Nephron progenitor cell (in vitro differentiated cells): ENCODE results near the gene MAB21L4.

ENCODE experiments used
- DNase-seq: peaks from one replicate; pipeline ENCODE4 v3.0.0; 2021
- H3K27ac Mint-ChIP-seq: 2 replicates; pipeline ENCODE4 v1.8.0; 2021; ENCODE audit warnings: mild to moderate bottlenecking, moderate library complexity, mixed read lengths
- H3K27me3 Mint-ChIP-seq: 2 replicates; pipeline ENCODE4 v1.8.0; 2021; ENCODE audit warnings: mild to moderate bottlenecking, low read depth, mixed read lengths; ENCODE audit not compliant: poor library complexity
- H3K36me3 Mint-ChIP-seq: 2 replicates; pipeline ENCODE4 v1.8.0; 2021; ENCODE audit warnings: low read depth, mixed read lengths
- H3K4me1 Mint-ChIP-seq: 2 replicates; pipeline ENCODE4 v1.8.0; 2021; ENCODE audit warnings: mixed read lengths
- H3K4me3 Mint-ChIP-seq: 2 replicates; pipeline ENCODE4 v1.8.0; 2021; ENCODE audit warnings: mild to moderate bottlenecking, moderate library complexity, mixed read lengths
- H3K9me3 Mint-ChIP-seq: 2 replicates; pipeline ENCODE4 v1.8.0; 2021; ENCODE audit warnings: mild to moderate bottlenecking, moderate library complexity, mixed read lengths
- TF ChIP-seq, protein P1 (sequence below): fragments of 200-600 bp; sonication (generic); IDR thresholded peaks from 2 replicates; pipeline ENCODE4 v1.5.0; 2021; ENCODE audit warnings: antibody characterized with exemption

MAB21L4 gene

DNA sequence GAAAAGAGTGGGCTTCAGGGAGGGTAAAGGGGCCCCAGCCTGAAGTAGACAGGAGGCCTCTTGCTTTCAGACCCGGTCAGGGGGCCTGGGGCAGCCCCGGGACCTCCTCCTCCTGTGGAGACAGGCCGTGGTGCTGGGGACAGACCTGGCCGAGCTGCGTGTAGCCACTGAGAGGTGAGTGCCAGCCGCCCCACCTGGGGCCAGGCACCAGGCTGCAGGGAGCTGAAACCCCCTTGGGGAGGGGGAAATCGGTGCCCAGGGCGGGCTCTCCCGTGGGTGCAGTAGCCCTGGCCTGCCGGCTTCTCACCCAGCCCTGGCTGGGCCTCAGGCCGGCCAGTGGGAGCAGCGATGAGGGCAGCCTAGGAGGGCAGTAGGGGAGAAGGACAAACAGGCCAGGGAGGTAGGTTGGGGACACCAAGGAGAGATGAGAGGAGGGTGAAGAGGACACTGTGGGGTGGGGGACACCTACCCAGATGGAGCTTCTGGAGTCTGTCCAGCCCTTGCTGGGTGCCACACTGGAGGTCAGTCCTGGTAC lies 34.2 kb upstream of the MAB21L4 start:
- H3K4me3 Mint-ChIP-seq = no peak overlapping the region

DNA sequence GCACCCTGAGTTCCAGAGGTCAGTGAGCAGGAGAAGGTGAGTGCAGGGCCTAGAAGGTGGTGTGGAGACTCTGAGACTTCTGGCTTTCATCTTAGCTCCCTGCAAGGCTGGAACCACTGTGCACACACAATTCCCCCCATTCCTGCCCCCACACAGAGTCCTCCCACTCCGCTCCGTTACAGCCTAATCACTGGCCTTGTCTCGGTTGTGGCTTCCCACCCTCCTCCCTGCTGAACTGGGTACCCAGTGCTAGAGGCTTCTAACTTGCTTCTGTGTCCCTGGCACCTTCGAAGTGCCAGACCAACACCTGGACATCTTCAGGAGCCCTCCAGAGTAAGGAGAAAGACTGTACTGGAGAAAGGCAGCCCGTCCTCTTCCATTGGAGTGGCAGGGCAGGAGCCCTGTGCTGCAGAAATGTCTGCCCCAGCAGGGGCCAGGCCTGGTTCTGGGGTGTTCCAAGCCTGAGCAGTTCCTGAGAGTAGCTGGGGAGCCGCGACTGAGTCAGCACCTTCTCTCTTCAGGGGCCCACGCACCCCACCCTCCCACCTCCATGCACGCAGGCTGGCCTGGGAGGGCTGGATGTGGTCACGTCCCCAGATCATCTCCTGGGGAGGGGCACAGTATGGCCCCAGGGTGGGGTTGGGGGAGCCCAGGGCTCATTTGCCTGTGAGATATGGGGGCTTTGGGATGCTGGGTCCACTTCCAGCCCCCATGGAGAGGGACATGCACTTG lies 33.6 kb upstream of the MAB21L4 start:
- no peak for DNase-seq
- H3K4me1 Mint-ChIP-seq = peaks cover 11% of the 10 kb centered on the region
- TF ChIP-seq, protein P1, sequence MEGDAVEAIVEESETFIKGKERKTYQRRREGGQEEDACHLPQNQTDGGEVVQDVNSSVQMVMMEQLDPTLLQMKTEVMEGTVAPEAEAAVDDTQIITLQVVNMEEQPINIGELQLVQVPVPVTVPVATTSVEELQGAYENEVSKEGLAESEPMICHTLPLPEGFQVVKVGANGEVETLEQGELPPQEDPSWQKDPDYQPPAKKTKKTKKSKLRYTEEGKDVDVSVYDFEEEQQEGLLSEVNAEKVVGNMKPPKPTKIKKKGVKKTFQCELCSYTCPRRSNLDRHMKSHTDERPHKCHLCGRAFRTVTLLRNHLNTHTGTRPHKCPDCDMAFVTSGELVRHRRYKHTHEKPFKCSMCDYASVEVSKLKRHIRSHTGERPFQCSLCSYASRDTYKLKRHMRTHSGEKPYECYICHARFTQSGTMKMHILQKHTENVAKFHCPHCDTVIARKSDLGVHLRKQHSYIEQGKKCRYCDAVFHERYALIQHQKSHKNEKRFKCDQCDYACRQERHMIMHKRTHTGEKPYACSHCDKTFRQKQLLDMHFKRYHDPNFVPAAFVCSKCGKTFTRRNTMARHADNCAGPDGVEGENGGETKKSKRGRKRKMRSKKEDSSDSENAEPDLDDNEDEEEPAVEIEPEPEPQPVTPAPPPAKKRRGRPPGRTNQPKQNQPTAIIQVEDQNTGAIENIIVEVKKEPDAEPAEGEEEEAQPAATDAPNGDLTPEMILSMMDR = no peak
- no peak overlapping the region for H3K27ac Mint-ChIP-seq
- H3K27me3 Mint-ChIP-seq = peaks cover 35% of the 10 kb centered on the region
- H3K9me3 Mint-ChIP-seq = peaks cover 6% of the 10 kb centered on the region
- H3K4me3 Mint-ChIP-seq = no peak overlapping the region
- H3K36me3 Mint-ChIP-seq = no peaks in the 10 kb centered on the region

More for the DNA sequence above, 34.2 kb upstream of the MAB21L4 start:
- Mint-ChIP-seq H3K9me3 (peaks cover 6% of the 10 kb centered on the region), H3K27me3 (peaks cover 35% of the 10 kb centered on the region), H3K27ac (no peak overlapping the region), H3K4me1 (peaks cover 11% of the 10 kb centered on the region), H3K36me3 (no peaks in the 10 kb centered on the region)
- TF ChIP-seq, protein P1 = no peak
- no peak for DNase-seq

DNA sequence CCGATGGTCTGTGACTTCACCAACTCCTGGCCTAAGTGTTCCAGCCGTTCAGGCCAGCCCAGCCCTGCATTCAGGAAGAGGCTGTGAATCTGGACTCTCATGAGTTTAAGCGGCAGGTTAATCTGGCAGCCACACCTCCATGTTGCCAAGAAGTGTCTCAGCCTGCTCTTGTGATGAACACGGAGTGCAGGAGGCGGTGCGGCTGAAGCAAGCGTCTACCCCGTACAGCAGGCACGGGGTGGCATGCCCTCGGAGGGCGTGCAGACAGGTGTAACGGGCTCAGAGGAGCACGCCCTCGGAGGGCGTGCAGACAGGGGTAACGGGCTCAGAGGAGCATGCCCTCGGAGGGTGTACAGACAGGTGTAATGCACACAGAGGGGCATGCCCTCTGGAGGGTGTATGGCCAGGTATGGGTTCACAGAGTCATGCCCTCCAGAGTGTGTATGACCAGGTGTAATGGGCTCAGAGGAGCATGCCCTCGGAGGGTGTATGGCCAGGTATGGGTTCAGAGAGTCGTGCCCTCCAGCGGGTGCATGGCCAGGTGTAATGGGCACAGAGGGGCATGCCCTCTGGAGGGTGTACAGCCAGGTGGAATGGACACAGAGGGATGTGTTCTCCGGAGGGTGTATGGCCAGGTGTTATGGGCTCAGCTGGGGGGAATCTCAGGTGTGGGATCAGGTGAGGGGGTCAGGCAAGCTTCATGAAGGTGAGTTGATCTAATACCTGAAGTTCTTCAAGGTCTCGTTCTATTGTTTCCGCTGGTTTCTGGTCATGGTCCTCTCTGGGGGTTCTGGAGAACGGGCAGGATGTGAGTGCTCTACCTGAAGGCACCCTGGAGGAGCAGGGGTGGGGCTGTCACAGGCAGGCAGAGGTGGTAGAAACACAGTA lies 32.8 kb upstream of the MAB21L4 start:
- Mint-ChIP-seq H3K27ac (no peak overlapping the region), H3K4me3 (no peak overlapping the region), H3K36me3 (no peaks in the 10 kb centered on the region), H3K4me1 (peaks cover 11% of the 10 kb centered on the region), H3K9me3 (peaks cover 6% of the 10 kb centered on the region), H3K27me3 (peaks cover 35% of the 10 kb centered on the region)
- no peak for DNase-seq
- TF ChIP-seq, protein P1 = no peak

DNA sequence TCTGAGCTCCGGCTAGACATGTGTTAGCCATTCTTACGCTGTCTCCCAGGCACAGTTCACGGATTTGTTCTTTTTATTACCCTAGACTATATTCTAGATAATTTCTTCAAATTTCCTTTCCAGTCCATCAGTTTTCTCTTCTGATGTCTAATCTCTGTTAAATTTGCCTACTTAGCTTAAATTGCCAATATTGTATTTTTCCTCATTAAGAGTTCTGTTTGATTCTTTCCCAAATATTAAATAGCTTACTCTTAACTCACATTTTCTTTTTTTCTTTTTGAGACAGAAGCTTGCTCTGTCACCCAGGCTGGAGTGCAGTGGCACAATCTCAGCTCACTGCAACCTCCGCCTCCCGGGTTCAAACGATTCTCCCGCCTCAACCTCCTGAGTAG lies 31.4 kb upstream of the MAB21L4 start:
- H3K27ac Mint-ChIP-seq = no peak overlapping the region
- peaks cover 11% of the 10 kb centered on the region for H3K4me1 Mint-ChIP-seq
- no peaks in the 10 kb centered on the region for H3K36me3 Mint-ChIP-seq
- peaks cover 6% of the 10 kb centered on the region for H3K9me3 Mint-ChIP-seq
- TF ChIP-seq, protein P1 = no peak
- peaks cover 35% of the 10 kb centered on the region for H3K27me3 Mint-ChIP-seq
- H3K4me3 Mint-ChIP-seq = no peak overlapping the region
- DNase-seq = no peak

DNA sequence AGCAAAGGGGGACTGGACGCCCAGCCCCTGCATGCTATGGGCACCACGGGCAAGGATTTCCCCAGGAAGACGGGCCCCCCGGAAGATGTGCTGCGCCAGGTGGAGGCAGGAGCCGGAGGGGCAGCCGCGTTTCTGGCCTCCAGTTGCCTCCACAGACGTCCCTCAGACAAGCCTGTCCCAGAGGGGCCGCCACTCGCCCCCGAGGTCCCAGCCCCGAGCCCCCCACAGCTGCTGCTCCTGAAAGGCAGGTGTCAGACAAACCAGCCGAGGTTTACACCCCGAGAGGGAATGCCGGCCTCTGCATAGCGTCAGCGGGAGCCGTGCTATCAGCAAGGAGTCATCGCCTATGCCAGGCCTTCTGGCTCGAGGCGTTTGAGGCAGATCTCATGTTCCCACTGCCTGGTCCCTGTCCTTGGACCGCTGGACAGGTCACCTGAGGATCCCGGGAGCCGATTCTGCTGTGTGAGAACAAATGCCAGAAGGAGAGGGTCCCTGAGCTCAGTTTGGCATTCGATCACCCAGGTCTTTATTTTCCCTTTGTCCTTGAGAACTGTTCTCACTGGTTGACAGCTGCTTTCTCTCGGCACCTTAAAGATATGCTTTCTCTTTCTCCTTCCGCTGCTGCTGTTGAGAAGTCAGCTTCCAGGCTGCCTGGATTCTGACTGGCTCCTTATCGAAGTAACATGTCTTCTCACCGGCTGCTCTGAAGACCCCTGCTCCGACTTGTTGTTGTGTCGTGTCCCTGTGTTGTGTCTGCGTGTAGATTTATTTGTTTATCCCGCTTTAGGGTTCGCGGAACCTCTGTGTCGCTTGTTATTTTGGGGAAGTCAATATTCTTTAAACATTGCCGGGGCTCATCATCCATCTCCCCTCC lies 30.8 kb upstream of the MAB21L4 start:
- Mint-ChIP-seq H3K9me3 (peaks cover 6% of the 10 kb centered on the region), H3K27me3 (peaks cover 33% of the 10 kb centered on the region), H3K4me1 (peaks cover 11% of the 10 kb centered on the region), H3K27ac (peak overlapping the region; percentile 34), H3K36me3 (no peaks in the 10 kb centered on the region), H3K4me3 (no peak overlapping the region)
- peak; percentile 8 for DNase-seq
- TF ChIP-seq, protein P1 = no peak
